GM11168 (cell line): ENCODE results near the gene BCL3.
"Not testable (repeated sequence)": the region's sequence is repeated elsewhere in the genome, so short reads cannot be mapped to it uniquely, and the experiment has no call there.

Source experiments
- in situ Hi-C: fragments of 300-500 bp; cut with MboI; formaldehyde crosslinking; loops from one replicate; pipeline ENCODE4 v1.12.0; 2022; ENCODE audit warnings: low sequenced_read_pairs; ENCODE audit not compliant: unreplicated experiment

The BCL3 gene

GRCh38 chr19:44748426-44749254, at the start of gene BCL3:
BCL3 (plus strand) TSS chr19:44748708; CDS start chr19:44748791, 83 bp downstream.
- in situ Hi-C loops: no loop called here

- in situ Hi-C loops: no loop called here
Observed at GRCh38 chr19:44700547-44700946, 48.0 kb upstream of the BCL3 start.

- in situ Hi-C loops: no loop called here
Observed at GRCh38 chr19:44701228-44701627, 47.3 kb upstream of the BCL3 start.

- in situ Hi-C loops: no loop called here
Observed at GRCh38 chr19:44702551-44703176, 45.8 kb upstream of the BCL3 start.

GRCh38 chr19:44703336-44704078, 45.0 kb upstream of the BCL3 start:
- in situ Hi-C loops: no loop called here

- in situ Hi-C loops: no loop called here
Observed at GRCh38 chr19:44704982-44705381, 43.5 kb upstream of the BCL3 start.

GRCh38 chr19:44705502-44706010, 43.0 kb upstream of the BCL3 start:
- in situ Hi-C loops: no loop called here

- in situ Hi-C loops: no loop called here
Observed at GRCh38 chr19:44706506-44707236, 41.8 kb upstream of the BCL3 start.

- in situ Hi-C loops: no loop called here
Observed at GRCh38 chr19:44707794-44708193, 40.7 kb upstream of the BCL3 start.

- in situ Hi-C loops: no loop called here
Observed at GRCh38 chr19:44708940-44709339, 39.6 kb upstream of the BCL3 start.

GRCh38 chr19:44709434-44710266, 38.9 kb upstream of the BCL3 start:
- in situ Hi-C loops: not testable (repeated sequence)

GRCh38 chr19:44710483-44710882, 38.0 kb upstream of the BCL3 start:
- in situ Hi-C loops: no loop called here

GRCh38 chr19:44712864-44713515, 35.5 kb upstream of the BCL3 start:
- in situ Hi-C loops: no loop called here

GRCh38 chr19:44714597-44715169, 33.8 kb upstream of the BCL3 start:
- in situ Hi-C loops: no loop called here

- in situ Hi-C loops: no loop called here
Observed at GRCh38 chr19:44717603-44718002, 30.9 kb upstream of the BCL3 start.

- in situ Hi-C loops: no loop called here
Observed at GRCh38 chr19:44718441-44719261, 29.9 kb upstream of the BCL3 start.

- in situ Hi-C loops: no loop called here
Observed at GRCh38 chr19:44719262-44719701, 29.2 kb upstream of the BCL3 start.

GRCh38 chr19:44720396-44720795, 28.1 kb upstream of the BCL3 start:
- in situ Hi-C loops: loop anchor here (5.0 kb wide), 1 partner anchor 37 kb away; no protein-coding TSS in a partner anchor
